ENCODE data around the gene OCA2.

OCA2 gene

GRCh38 chr15:28082891-28083684 lies 16.0 kb downstream of the OCA2 start:
- H3K9ac ChIP-seq (ENCODE audit: low read length) = no peak overlapping the region
- no peaks in the 10 kb centered on the region for H3F3A ChIP-seq (ENCODE audit: insufficient read depth)
- no peaks in the 10 kb centered on the region for H3K9me2 ChIP-seq (replicated peaks; ENCODE audit: insufficient read depth, low read length)
- H3K79me2 ChIP-seq (ENCODE audit: insufficient read depth, low read length) = no peaks in the 10 kb centered on the region
- no peaks in the 10 kb centered on the region for H3K27me3 ChIP-seq (ENCODE audit: low read length)
- H3K9me3 ChIP-seq (ENCODE audit: insufficient read depth, low read length) = no peaks in the 10 kb centered on the region
- no peaks in the 10 kb centered on the region for H3K36me3 ChIP-seq (ENCODE audit: low read length)
- H3K4me3 ChIP-seq (ENCODE audit: insufficient read depth, low read length, poor library complexity, severe bottlenecking) = no peak overlapping the region
- no peak overlapping the region for H3K27ac ChIP-seq (ENCODE audit: low read depth, low read length)
- TF ChIP-seq CTCF (IDR thresholded peaks at IDR 0.05; ENCODE audit: insufficient read depth, low read length, poor library complexity, severe bottlenecking) = no peak
- TF ChIP-seq EZH2phosphoT487 (conservative IDR thresholded peaks at IDR 0.05; ENCODE audit: low read length) = no peak
- H4K20me1 ChIP-seq (ENCODE audit: low read depth, low read length) = no peaks in the 10 kb centered on the region
- no peak overlapping the region for H2AFZ ChIP-seq (ENCODE audit: low read depth, low read length, severe bottlenecking)
- no peak overlapping the region for H3K4me2 ChIP-seq (ENCODE audit: low read depth, low read length, poor library complexity, severe bottlenecking)

GRCh38 chr15:28081594-28081993 lies 17.5 kb downstream of the OCA2 start:
- Histone ChIP-seq H3K4me3 (ENCODE audit: insufficient read depth, low read length, poor library complexity, severe bottlenecking) (no peak overlapping the region), H3K9ac (ENCODE audit: low read length) (no peak overlapping the region), H3K9me2 (replicated peaks; ENCODE audit: insufficient read depth, low read length) (no peaks in the 10 kb centered on the region), H3K4me2 (ENCODE audit: low read depth, low read length, poor library complexity, severe bottlenecking) (no peak overlapping the region), H2AFZ (ENCODE audit: low read depth, low read length, severe bottlenecking) (no peak overlapping the region), H3K27me3 (ENCODE audit: low read length) (no peaks in the 10 kb centered on the region), H3K36me3 (ENCODE audit: low read length) (no peaks in the 10 kb centered on the region), H3K9me3 (ENCODE audit: insufficient read depth, low read length) (no peaks in the 10 kb centered on the region), H4K20me1 (ENCODE audit: low read depth, low read length) (no peaks in the 10 kb centered on the region), H3F3A (ENCODE audit: insufficient read depth) (no peaks in the 10 kb centered on the region), H3K27ac (ENCODE audit: low read depth, low read length) (no peak overlapping the region), H3K79me2 (ENCODE audit: insufficient read depth, low read length) (no peaks in the 10 kb centered on the region)
- TF ChIP-seq EZH2phosphoT487 (conservative IDR thresholded peaks at IDR 0.05; ENCODE audit: low read length) = no peak
- no peak for TF ChIP-seq CTCF (IDR thresholded peaks at IDR 0.05; ENCODE audit: insufficient read depth, low read length, poor library complexity, severe bottlenecking)

- no peaks in the 10 kb centered on the region for H3K9me2 ChIP-seq (replicated peaks; ENCODE audit: insufficient read depth, low read length)
- no peak for TF ChIP-seq CTCF (IDR thresholded peaks at IDR 0.05; ENCODE audit: insufficient read depth, low read length, poor library complexity, severe bottlenecking)
- TF ChIP-seq EZH2phosphoT487 (conservative IDR thresholded peaks at IDR 0.05; ENCODE audit: low read length) = no peak
These were observed 18.7 kb downstream of the OCA2 start for GRCh38 chr15:28080386-28080785.

More at GRCh38 chr15:28080386-28080785, 18.7 kb downstream of the OCA2 start:
- H3F3A ChIP-seq (ENCODE audit: insufficient read depth) = no peaks in the 10 kb centered on the region
- H3K79me2 ChIP-seq (ENCODE audit: insufficient read depth, low read length) = no peaks in the 10 kb centered on the region
- H4K20me1 ChIP-seq (ENCODE audit: low read depth, low read length) = no peaks in the 10 kb centered on the region
- H3K36me3 ChIP-seq (ENCODE audit: low read length) = no peaks in the 10 kb centered on the region
- no peak overlapping the region for H3K27ac ChIP-seq (ENCODE audit: low read depth, low read length)
- H3K9ac ChIP-seq (ENCODE audit: low read length) = no peak overlapping the region
- no peak overlapping the region for H2AFZ ChIP-seq (ENCODE audit: low read depth, low read length, severe bottlenecking)
- no peaks in the 10 kb centered on the region for H3K9me3 ChIP-seq (ENCODE audit: insufficient read depth, low read length)
- H3K4me3 ChIP-seq (ENCODE audit: insufficient read depth, low read length, poor library complexity, severe bottlenecking) = no peak overlapping the region
- H3K27me3 ChIP-seq (ENCODE audit: low read length) = no peaks in the 10 kb centered on the region
- no peak overlapping the region for H3K4me2 ChIP-seq (ENCODE audit: low read depth, low read length, poor library complexity, severe bottlenecking)
